ENCODE data around the gene MSRB2. TPM values are rescaled to one million over a fixed set of nuclear protein-coding genes. Genes with fewer than 3 reads are reported as not detected.

Gene MSRB2
- total RNA-seq, 1 donor from 2014 or later = 22.2 TPM

GRCh38 chr10:23110722-23111516, 15.5 kb downstream of the MSRB2 start:
- no peak for DNase-seq (ENCODE audit: low read depth)

DNA sequence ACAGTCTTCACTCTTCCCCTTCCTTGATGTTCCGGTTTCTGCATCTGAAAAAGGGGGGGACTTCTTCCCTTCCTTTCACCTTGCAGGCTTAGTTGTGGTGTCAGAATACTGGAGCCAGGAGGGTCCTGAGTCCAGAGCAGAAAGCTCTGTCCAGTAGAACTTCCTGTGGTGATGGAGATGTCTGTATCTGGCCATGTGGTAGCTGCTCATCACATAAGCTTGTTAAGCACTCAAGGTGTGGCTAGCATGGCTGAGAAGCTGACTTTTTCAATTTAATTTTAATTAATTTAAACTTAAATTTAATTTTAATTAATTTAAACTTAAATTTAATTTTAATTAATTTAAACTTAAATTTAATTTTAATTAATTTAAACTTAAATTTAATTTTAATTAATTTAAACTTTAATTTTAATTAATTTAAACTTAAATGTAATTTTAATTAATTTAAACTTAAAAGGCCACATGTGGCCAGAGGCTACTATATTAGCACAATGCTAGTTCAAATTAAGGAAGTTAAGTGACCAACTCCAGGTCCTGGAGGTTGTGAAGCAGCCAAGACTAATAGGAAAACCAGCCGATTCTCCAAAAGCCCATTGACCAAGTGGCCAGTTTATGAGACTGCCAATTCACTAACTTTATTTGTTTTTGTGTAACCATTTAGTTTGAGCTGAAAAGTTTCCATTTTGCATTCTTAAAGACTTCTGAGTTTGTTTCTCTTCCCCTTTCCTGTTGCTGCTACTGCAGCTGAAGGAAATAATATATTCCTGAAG, 16.3 kb downstream of the MSRB2 start:
- DNase-seq (ENCODE audit: low read depth) = no peak

GRCh38 chr10:23114228-23114850, 19.0 kb downstream of the MSRB2 start:
- DNase-seq (ENCODE audit: low read depth) = no peak

DNA sequence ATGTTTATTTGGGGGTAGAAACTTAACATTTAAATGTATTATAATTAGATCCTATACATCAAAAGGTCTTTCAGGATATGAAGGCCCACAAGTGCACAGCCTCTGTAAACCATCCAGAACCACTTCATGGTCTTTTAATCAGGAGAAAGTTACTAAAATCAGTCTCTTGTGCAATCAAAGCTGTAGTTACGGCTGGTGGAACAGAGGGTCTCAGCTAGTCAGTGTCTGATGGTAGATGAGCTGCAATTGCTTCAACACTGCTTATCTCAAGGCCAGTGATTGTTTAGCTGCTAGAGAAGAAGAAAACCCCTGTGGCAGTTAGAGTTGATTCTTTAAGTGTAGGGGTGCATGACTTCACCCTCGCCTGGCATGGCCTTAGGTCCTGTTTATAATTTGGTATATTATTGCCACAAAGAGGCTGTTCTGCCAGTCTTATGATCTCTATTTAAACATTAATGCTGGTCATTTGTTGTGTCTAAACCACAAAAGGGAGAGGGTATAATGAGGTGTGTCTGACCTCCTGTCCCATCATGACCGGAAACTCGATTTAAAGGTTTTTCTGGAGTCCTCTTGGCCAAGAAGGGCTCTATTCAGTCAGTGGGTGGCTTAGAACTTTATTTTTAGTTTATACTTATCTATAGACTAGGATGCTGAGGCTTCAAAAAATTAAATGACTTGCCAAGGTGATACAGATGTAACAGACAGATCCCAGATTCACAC, 21.3 kb downstream of the MSRB2 start:
- no peak for DNase-seq (ENCODE audit: low read depth)

GRCh38 chr10:23120001-23120934, 24.9 kb downstream of the MSRB2 start:
- no peak for DNase-seq (ENCODE audit: low read depth)

DNA sequence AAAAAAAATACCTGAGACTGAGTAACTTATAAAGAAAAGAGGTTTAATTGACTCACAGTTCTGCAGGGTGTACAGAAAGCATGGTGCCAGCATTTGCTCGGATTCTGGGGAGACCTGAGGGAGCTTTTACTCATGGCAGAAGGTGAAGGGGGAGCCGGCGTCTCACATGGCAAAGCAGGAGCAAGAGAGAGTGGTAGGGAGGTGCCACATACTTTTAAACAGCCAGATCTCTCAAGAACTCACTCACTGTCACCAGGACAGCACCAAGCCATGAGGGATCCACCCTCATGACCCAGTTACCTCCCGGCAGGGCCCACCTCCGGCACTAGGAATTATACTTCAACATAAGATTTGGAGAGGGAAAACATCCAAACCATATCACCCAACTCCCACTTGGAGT, 25.8 kb downstream of the MSRB2 start:
- no peak for DNase-seq (ENCODE audit: low read depth)

DNA sequence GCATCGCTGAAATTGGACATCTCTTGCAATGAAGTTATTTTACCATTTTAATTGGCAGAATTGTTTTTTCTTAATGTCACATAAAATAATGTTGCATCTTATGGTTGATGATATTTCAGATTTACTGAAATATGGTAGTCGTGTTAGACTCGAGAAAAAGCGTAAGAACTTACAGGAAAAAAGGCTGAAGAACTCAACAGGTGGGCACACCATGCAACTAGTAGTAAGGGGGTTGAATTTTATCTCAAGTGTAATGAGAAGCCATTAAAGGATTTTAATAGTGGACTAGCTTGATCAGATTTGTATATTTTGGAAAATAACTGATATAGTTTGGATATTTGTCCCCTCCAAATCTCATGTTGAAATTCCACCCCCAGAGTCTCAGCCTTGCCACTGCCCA, 41.1 kb downstream of the MSRB2 start:
- DNase-seq (ENCODE audit: low read depth) = no peak

- no peak for DNase-seq (ENCODE audit: low read depth)
Observed at GRCh38 chr10:23139677-23140076, 44.3 kb downstream of the MSRB2 start.

GRCh38 chr10:23141995-23142394, 46.6 kb downstream of the MSRB2 start:
- no peak for DNase-seq (ENCODE audit: low read depth)

DNA sequence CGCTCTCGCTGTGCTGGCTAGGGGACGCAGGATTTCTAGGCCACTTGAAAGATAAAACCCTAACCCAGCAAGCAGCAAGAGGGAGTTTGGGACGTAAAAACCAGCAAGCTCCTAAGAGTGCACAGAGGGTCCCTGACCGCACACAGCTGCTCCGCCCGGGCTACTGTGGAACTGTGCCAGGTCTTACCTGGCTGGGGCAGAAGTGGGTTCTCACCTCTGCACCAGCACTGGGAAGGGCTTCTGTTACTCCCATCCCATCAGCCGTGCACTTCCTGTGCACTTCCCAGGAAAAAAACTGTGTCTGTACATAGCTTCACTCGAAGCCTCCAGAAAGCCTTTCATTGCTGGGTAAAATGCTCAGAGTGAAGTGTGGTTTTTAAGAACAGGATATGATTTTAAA, 50.9 kb downstream of the MSRB2 start:
- no peak for DNase-seq (ENCODE audit: low read depth)

- no peak for DNase-seq (ENCODE audit: low read depth)
Observed at GRCh38 chr10:23147035-23147434, 51.7 kb downstream of the MSRB2 start.

DNA sequence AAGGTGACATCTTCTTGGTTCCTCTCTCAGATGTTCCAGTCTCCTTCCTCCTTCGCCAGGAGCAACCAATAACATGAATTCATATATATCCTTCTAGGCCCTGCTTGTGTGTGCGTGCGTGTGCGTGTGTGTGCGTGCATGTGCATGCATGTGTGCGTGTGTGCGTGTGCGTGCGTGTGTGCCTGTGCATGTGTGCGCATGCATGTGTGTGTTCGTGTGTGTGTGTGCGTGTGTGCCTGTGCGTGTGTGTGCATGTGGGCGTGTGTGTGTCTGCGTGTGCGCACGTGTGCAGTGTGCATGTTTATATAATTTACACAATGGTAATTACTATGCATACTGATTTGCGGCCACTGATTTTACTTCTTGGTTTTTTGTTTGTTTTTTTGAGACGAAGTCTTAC, 52.8 kb downstream of the MSRB2 start:
- DNase-seq (ENCODE audit: low read depth) = no peak

- no peak for DNase-seq (ENCODE audit: low read depth)
Observed at GRCh38 chr10:23150091-23150490, 54.7 kb downstream of the MSRB2 start.

DNA sequence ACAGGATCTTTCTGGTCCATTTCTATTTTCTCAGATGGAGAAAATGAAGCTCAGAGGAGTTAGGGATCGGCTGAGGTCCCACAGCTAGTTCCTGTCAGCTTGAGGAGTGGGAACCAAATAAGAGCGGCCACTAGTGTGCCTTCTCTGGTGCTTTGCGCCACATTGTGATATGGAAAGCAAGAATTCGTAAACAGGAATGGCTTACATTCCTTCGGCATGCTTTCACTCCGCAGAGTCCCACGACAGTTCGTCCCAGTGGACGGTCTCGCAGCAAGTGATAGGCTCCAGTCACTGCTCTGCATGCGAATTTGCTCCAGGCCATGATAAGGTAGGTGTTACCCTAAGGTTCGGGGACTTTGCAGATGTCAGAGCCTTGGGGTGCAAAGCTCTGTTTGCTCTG, 55.2 kb downstream of the MSRB2 start:
- DNase-seq (ENCODE audit: low read depth) = no peak

DNA sequence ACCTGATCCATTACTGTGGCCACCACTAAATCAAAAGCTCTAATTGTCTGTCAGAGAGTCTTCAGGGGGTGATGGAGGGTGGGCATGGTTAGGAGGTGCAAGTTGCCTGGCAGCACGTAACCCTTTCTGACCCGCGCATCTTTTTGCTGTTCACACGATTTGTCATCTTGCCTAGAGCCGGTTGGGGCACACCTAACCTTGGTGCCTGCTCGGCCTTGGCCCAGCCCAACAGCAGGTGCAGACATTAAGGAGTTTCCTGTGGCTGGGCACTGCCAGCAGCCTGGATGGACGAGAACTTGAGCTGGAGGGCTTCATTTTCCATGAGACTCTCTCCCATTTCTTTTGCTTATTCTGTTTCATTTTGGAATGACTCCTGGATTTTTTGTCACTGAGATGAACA, 55.7 kb downstream of the MSRB2 start:
- DNase-seq (ENCODE audit: low read depth) = no peak

GRCh38 chr10:23155169-23155568, 59.8 kb downstream of the MSRB2 start:
- no peak for DNase-seq (ENCODE audit: low read depth)

DNA sequence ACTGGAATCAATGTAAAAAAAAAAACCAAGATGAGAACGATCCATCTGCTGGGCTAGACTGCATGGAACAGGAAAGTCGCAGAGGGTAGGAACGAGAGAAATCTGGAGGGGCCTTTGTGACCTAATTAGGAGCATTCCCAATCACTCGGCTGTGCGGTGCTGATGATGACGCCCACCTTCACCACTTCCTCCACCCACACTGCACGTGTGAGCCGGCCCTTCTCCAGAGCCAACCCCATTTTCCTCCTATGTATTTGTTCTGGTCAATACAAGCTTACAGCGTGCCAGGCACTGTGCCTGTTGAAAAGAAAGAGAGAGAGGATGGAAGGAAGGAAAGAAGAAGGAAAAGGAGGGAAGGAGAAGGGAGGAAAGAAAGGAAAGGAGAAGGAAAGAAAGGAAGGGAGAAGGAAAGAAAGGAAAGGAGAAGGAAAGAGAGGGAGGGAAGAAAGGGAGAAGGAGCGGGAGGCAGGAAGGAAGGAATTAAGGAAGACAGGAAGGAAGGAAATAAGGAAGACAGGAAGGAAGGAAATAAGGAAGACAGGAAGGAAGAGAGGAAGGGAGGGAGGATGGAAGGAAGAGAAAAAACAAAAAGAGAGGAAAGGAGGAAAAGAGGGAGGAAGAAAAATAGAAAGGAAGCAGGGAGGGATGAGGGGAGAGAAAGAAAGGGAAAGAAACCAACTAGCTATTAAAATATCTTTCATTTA, 61.2 kb downstream of the MSRB2 start:
- DNase-seq (ENCODE audit: low read depth) = no peak

DNA sequence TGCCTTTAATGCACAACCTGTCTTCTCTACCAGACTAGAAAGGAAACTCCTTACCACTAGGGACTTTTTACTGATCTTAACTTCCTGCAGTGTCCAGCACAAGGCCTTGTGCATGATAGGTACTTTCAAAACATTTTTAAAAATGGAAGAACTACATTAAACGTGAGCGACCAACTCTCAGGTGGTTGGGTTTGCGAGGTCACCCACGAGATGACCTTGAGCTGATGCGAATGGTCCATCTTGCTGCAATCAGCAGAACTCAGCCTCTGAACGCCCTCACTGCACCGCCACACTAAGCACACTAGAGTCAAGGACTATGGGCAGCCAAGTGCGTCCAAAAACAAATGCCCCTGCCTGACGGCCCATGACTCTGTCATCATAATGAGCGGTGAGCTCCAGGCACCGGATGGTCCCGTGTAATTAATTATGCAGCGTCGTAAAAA, 61.9 kb downstream of the MSRB2 start:
- DNase-seq (ENCODE audit: low read depth) = no peak

- peak; percentile 41 for DNase-seq (ENCODE audit: low read depth)
Observed at GRCh38 chr10:23157691-23158369, 62.5 kb downstream of the MSRB2 start.
